Smooth muscle cell (in vitro differentiated cells): ENCODE data around the gene SYT13. TPM values are rescaled to one million over a fixed set of nuclear protein-coding genes. Genes with fewer than 3 reads are reported as not detected.

ENCODE experiments used
- DNase-seq: peaks from one replicate; lab custom pipeline; 2025; ENCODE audit not compliant: unreplicated experiment; lab: John Stamatoyannopoulos, UW
- H2AFZ ChIP-seq: fragments of 200-600 bp; sonication (generic); 2 replicates; pipeline ENCODE4 v1.6.0; 2016; ENCODE audit warnings: antibody characterized with exemption, low read depth, mild to moderate bottlenecking
- H3F3A ChIP-seq: fragments of 200-600 bp; sonication (generic); 2 replicates; pipeline ENCODE4 v1.6.0; 2017; ENCODE audit warnings: antibody characterized with exemption, low read depth
- H3K27ac ChIP-seq: fragments of 200-600 bp; sonication (generic); 2 replicates; pipeline ENCODE4 v1.5.1; 2016; ENCODE audit warnings: low read depth, mild to moderate bottlenecking
- H3K27me3 ChIP-seq: fragments of 200-600 bp; sonication (generic); 2 replicates; pipeline ENCODE4 v1.6.1; 2016; ENCODE audit warnings: low read depth, mild to moderate bottlenecking
- H3K36me3 ChIP-seq: fragments of 200-600 bp; sonication (generic); 2 replicates; pipeline ENCODE4 v1.5.1; 2016; ENCODE audit warnings: low read depth
- H3K4me1 ChIP-seq: fragments of 200-600 bp; sonication (generic); 2 replicates; pipeline ENCODE4 v1.5.1; 2016; ENCODE audit warnings: low read depth
- H3K4me2 ChIP-seq: fragments of 200-600 bp; sonication (generic); 2 replicates; pipeline ENCODE4 v1.6.0; 2016; ENCODE audit warnings: mild to moderate bottlenecking
- H3K4me3 ChIP-seq: fragments of 200-600 bp; sonication (generic); 2 replicates; pipeline ENCODE4 v1.5.1; 2016; ENCODE audit warnings: mild to moderate bottlenecking
- H3K79me2 ChIP-seq: fragments of 200-600 bp; sonication (generic); 2 replicates; pipeline ENCODE4 v1.6.0; 2016; ENCODE audit warnings: low read depth, mild to moderate bottlenecking
- H3K9ac ChIP-seq: fragments of 200-600 bp; sonication (generic); 2 replicates; pipeline ENCODE4 v1.6.0; 2016; ENCODE audit warnings: low read depth
- H3K9me3 ChIP-seq: fragments of 200-600 bp; sonication (generic); replicated peaks from 2 replicates; pipeline ENCODE4 v1.5.1; 2016; ENCODE audit warnings: low read depth
- H4K20me1 ChIP-seq: fragments of 200-600 bp; sonication (generic); 2 replicates; pipeline ENCODE4 v1.6.0; 2016; ENCODE audit warnings: low read depth
- WGBS: methylation state at CpG from one replicate; pipeline ENCODE4 v1.1.7; 2016; ENCODE audit warnings: low lambda C conversion rate; 5-methylcytosine and 5-hydroxymethylcytosine counted together
- polyA plus RNA-seq: library from polyadenylated mRNA; unstranded; fragments of >200 nt; fragmentation: Nextera tagmentation; extraction: Ambion mirVana; gene quantifications from 2 replicates; pipeline ENCODE4 v1.2.1, GENCODE V29; 2016
- total RNA-seq: library from RNA; depleted of rRNA; stranded (reverse); fragments of >200 nt; gene quantifications from 2 replicates; pipeline ENCODE4 v1.2.3, GENCODE V29; 2014
- TF ChIP-seq, protein P1 (sequence below): fragments of 200-600 bp; sonication (generic); IDR thresholded peaks from 2 replicates; pipeline ENCODE4 v1.5.1; 2017; ENCODE audit warnings: borderline replicate concordance, mild to moderate bottlenecking, antibody characterized with exemption; ENCODE audit not compliant: insufficient read depth, poor library complexity, severe bottlenecking

Gene SYT13, protein sequence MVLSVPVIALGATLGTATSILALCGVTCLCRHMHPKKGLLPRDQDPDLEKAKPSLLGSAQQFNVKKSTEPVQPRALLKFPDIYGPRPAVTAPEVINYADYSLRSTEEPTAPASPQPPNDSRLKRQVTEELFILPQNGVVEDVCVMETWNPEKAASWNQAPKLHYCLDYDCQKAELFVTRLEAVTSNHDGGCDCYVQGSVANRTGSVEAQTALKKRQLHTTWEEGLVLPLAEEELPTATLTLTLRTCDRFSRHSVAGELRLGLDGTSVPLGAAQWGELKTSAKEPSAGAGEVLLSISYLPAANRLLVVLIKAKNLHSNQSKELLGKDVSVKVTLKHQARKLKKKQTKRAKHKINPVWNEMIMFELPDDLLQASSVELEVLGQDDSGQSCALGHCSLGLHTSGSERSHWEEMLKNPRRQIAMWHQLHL
- 0.76 and 1.3 TPM in 2 replicates for total RNA-seq
- polyA plus RNA-seq: 0.24 and 0.47 TPM in 2 replicates

- peak within 1 kb of the TSS; percentile 58 for H3K4me3 ChIP-seq
- H3K27ac ChIP-seq: no peak within 1 kb of the TSS
- no peaks in the 10 kb centered on the region for H3K9me3 ChIP-seq
- H2AFZ ChIP-seq: peak within 1 kb of the TSS; percentile 66
- H3K27me3 ChIP-seq: peaks cover 62% of the 10 kb centered on the region
- no peak within 1 kb of the TSS for H3K9ac ChIP-seq
- H3K4me2 ChIP-seq: peak within 1 kb of the TSS; percentile 92
- H3F3A ChIP-seq: no peaks in the 10 kb centered on the region
- DNase-seq: no peak
- H4K20me1 ChIP-seq: no peaks in the 10 kb centered on the region
- no peaks in the 10 kb centered on the region for H3K36me3 ChIP-seq
- TF ChIP-seq, protein P1, sequence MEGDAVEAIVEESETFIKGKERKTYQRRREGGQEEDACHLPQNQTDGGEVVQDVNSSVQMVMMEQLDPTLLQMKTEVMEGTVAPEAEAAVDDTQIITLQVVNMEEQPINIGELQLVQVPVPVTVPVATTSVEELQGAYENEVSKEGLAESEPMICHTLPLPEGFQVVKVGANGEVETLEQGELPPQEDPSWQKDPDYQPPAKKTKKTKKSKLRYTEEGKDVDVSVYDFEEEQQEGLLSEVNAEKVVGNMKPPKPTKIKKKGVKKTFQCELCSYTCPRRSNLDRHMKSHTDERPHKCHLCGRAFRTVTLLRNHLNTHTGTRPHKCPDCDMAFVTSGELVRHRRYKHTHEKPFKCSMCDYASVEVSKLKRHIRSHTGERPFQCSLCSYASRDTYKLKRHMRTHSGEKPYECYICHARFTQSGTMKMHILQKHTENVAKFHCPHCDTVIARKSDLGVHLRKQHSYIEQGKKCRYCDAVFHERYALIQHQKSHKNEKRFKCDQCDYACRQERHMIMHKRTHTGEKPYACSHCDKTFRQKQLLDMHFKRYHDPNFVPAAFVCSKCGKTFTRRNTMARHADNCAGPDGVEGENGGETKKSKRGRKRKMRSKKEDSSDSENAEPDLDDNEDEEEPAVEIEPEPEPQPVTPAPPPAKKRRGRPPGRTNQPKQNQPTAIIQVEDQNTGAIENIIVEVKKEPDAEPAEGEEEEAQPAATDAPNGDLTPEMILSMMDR: no peak
- 2% methylated on average over 40 of the region's 50 CpGs for WGBS
- H3K79me2 ChIP-seq: no peaks in the 10 kb centered on the region
- peaks cover 7% of the 10 kb centered on the region for H3K4me1 ChIP-seq
These were observed at the start of gene SYT13 for GRCh38 chr11:45285930-45286632. SYT13 (minus strand) TSS chr11:45286341; CDS start chr11:45286207, 134 bp downstream.

DNA sequence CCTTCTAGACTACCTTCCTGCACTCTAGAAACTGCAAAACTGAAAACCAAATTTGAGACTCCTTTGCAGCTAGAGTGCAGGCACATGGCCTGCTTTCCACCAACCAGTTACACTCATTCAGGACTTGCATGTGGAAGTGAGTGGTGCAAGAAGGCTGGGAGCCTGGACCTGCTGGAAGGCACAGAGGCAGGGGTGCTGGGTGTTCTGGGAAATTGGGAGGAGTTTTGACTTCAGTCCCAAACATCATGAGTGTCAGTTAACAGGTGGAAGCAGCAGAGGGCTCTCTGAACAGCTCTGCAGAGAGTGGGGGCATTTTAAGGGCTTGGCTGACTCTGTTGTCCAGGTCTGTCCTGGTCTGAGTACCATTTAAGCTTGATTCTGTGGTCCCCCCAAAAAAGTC, 49.3 kb upstream of the SYT13 start:
- H3K79me2 ChIP-seq: no peaks in the 10 kb centered on the region
- no peaks in the 10 kb centered on the region for H3K27me3 ChIP-seq
- no peak overlapping the region for H2AFZ ChIP-seq
- H3F3A ChIP-seq: peaks cover 3% of the 10 kb centered on the region
- no peaks in the 10 kb centered on the region for H3K9me3 ChIP-seq
- no peak overlapping the region for H3K9ac ChIP-seq
- H3K27ac ChIP-seq: no peak overlapping the region
- H3K4me2 ChIP-seq: no peak overlapping the region
- TF ChIP-seq, protein P1: no peak
- DNase-seq: no peak
- H3K4me1 ChIP-seq: no peaks in the 10 kb centered on the region
- H3K36me3 ChIP-seq: no peaks in the 10 kb centered on the region
- H3K4me3 ChIP-seq: no peak overlapping the region
- H4K20me1 ChIP-seq: no peaks in the 10 kb centered on the region

DNA sequence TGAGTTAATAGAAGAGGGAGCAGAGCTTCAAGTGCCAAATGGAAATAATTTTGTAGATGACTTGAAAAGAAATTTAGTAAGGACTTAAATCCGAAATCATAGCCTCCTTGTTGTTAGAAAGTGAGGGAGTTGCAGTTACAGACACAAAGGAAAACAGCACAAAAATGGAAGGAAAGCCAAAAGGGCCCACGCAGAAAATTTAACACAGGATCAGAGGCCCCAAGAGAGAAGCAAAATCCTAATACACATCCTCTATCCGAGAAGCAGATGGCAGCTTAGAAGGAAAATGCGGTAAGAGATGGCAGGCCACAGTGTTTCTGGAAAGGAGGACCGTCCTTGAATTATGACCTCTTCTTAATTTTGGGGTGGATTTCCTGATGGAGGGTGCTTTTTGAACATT, 48.7 kb upstream of the SYT13 start:
- Histone ChIP-seq H3K27me3 (no peaks in the 10 kb centered on the region), H3K9me3 (no peaks in the 10 kb centered on the region), H3K79me2 (no peaks in the 10 kb centered on the region), H3K27ac (no peak overlapping the region), H4K20me1 (no peaks in the 10 kb centered on the region), H3K4me2 (no peak overlapping the region), H3K9ac (no peak overlapping the region), H3K36me3 (no peaks in the 10 kb centered on the region), H3F3A (peaks cover 3% of the 10 kb centered on the region), H3K4me3 (no peak overlapping the region), H3K4me1 (no peaks in the 10 kb centered on the region), H2AFZ (no peak overlapping the region)
- TF ChIP-seq, protein P1: no peak
- WGBS: 89% methylated on average over 5 of the region's 5 CpGs
- DNase-seq: no peak
